ENCODE measurements around the gene SMARCA4.
A peak's percentile ranks its signal among the peaks of the same experiment; 100 is the strongest.
"Not testable (repeated sequence)": the region's sequence is repeated elsewhere in the genome, so short reads cannot be mapped to it uniquely, and the experiment has no call there.

SMARCA4 gene

GRCh38 chr19:11096210-11096841 lies 135.5 kb downstream of the SMARCA4 start:
- Mint-ChIP-seq H3K4me1 (peaks cover 30% of the 10 kb centered on the region), H3K36me3 (ENCODE audit: low read depth) (peaks cover 55% of the 10 kb centered on the region), H3K27me3 (ENCODE audit: low read depth) (no peaks in the 10 kb centered on the region), H3K27ac (peak overlapping the region in 2 of 3 experiments; percentile 59 to 70), H3K4me3 (peak overlapping the region in 2 of 3 experiments; percentile 18 to 27), H3K9me3 (no peaks in the 10 kb centered on the region)
- TF ChIP-seq, protein P1, sequence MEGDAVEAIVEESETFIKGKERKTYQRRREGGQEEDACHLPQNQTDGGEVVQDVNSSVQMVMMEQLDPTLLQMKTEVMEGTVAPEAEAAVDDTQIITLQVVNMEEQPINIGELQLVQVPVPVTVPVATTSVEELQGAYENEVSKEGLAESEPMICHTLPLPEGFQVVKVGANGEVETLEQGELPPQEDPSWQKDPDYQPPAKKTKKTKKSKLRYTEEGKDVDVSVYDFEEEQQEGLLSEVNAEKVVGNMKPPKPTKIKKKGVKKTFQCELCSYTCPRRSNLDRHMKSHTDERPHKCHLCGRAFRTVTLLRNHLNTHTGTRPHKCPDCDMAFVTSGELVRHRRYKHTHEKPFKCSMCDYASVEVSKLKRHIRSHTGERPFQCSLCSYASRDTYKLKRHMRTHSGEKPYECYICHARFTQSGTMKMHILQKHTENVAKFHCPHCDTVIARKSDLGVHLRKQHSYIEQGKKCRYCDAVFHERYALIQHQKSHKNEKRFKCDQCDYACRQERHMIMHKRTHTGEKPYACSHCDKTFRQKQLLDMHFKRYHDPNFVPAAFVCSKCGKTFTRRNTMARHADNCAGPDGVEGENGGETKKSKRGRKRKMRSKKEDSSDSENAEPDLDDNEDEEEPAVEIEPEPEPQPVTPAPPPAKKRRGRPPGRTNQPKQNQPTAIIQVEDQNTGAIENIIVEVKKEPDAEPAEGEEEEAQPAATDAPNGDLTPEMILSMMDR (IDR thresholded peaks at IDR 0.05; ENCODE audit: unreplicated experiment in 3 of 3): no peak

GRCh38 chr19:11097367-11097766 lies 136.5 kb downstream of the SMARCA4 start:
- not testable (repeated sequence) for H3K27me3 Mint-ChIP-seq (ENCODE audit: low read depth); H3K27ac Mint-ChIP-seq; H3K4me3 Mint-ChIP-seq; H3K9me3 Mint-ChIP-seq
- H3K4me1 Mint-ChIP-seq: peaks cover 25% of the 10 kb centered on the region
- peaks cover 56% of the 10 kb centered on the region for H3K36me3 Mint-ChIP-seq (ENCODE audit: low read depth)

DNA sequence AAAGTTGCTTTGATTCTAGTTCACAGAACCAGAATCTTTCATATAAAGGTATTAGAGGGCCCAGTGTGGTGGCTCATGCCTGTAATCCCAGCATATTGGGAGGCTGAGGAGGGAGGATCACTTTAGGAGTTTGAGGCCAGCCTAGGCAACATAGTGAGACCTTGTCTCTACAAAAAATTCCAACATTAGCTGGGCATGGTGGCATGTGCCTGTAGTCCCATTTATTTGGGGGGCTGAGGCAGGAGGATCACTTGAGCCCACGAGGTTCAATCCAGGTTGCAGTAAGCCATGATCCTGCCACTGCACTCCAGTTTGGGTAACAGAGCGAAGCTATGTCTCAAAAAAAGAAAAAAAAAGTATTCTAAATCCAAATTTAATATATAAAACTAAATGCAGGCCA lies 137.5 kb downstream of the SMARCA4 start:
- no peak overlapping the region for H3K4me3 Mint-ChIP-seq
- peaks cover 25% of the 10 kb centered on the region for H3K4me1 Mint-ChIP-seq
- peaks cover 3% of the 10 kb centered on the region for H3K27me3 Mint-ChIP-seq (ENCODE audit: low read depth)
- H3K36me3 Mint-ChIP-seq (ENCODE audit: low read depth): peaks cover 66% of the 10 kb centered on the region
- TF ChIP-seq, protein P1 (IDR thresholded peaks at IDR 0.05; ENCODE audit: unreplicated experiment in 3 of 3): no peak
- H3K27ac Mint-ChIP-seq: no peak overlapping the region
- H3K9me3 Mint-ChIP-seq: no peaks in the 10 kb centered on the region

GRCh38 chr19:11098861-11099260 lies 138.0 kb downstream of the SMARCA4 start:
- Mint-ChIP-seq H3K36me3 (ENCODE audit: low read depth) (peaks cover 68% of the 10 kb centered on the region), H3K4me3 (no peak overlapping the region), H3K9me3 (no peaks in the 10 kb centered on the region), H3K4me1 (peaks cover 25% of the 10 kb centered on the region), H3K27me3 (ENCODE audit: low read depth) (peaks cover 3% of the 10 kb centered on the region), H3K27ac (no peak overlapping the region)
- TF ChIP-seq, protein P1 (IDR thresholded peaks at IDR 0.05; ENCODE audit: unreplicated experiment in 3 of 3): no peak

DNA sequence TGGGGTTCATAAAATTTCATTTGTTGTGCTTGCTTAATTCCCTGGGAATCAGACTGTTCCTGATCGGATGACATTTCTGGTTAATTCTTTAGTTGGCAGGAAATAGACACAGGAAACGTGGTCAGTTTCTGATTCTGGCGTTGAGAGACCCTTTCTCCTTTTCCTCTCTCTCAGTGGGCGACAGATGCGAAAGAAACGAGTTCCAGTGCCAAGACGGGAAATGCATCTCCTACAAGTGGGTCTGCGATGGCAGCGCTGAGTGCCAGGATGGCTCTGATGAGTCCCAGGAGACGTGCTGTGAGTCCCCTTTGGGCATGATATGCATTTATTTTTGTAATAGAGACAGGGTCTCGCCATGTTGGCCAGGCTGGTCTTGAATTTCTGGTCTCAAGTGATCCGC lies 139.2 kb downstream of the SMARCA4 start:
- Mint-ChIP-seq H3K4me3 (no peak overlapping the region), H3K27me3 (ENCODE audit: low read depth) (peaks cover 3% of the 10 kb centered on the region)
- TF ChIP-seq, protein P1 (IDR thresholded peaks at IDR 0.05; ENCODE audit: unreplicated experiment in 3 of 3): no peak

DNA sequence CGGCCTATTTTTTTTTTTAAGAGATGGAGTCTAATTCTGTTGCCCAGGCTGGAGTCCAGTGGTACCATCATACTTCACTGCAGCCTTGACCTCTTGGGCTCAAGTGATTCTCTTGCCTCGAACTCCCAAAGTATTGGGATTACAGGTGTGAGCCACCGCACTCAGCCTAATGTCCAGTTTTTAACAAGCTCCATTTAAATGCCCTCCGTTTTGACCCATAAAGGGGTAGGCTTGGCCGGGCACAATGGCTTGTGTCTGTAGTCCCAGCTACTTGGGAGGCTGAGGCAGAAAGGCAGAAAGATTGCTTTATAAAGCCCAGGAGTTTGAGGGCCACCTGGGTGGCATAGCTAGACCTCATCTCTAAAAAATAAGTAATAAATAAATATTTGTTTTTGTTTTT lies 140.2 kb downstream of the SMARCA4 start:
- Mint-ChIP-seq H3K36me3 (ENCODE audit: low read depth) (peaks cover 68% of the 10 kb centered on the region), H3K27me3 (ENCODE audit: low read depth) (peaks cover 3% of the 10 kb centered on the region), H3K27ac (no peak overlapping the region), H3K9me3 (no peaks in the 10 kb centered on the region), H3K4me3 (no peak overlapping the region), H3K4me1 (peaks cover 12% of the 10 kb centered on the region)
- TF ChIP-seq, protein P1 (IDR thresholded peaks at IDR 0.05; ENCODE audit: unreplicated experiment in 3 of 3): no peak

More for the DNA sequence above, 139.2 kb downstream of the SMARCA4 start:
- Mint-ChIP-seq H3K9me3 (no peaks in the 10 kb centered on the region), H3K4me1 (peaks cover 20% of the 10 kb centered on the region), H3K36me3 (ENCODE audit: low read depth) (peaks cover 68% of the 10 kb centered on the region), H3K27ac (peak overlapping the region in 2 of 3 experiments; percentile 9 to 65)

All from nephron (organoid).